GM19099 (cell line): ENCODE data around the gene ITPR1.

Source experiments
- POLR2A ChIP-seq: IDR thresholded peaks from 3 replicates; pipeline ENCODE4 v1.6.1; 2011; ENCODE audit warnings: low read depth; ENCODE audit not compliant: insufficient read length; ENCODE audit errors: extremely low read depth

Gene ITPR1

GRCh38 chr3:4642611-4643010, 149.5 kb downstream of the ITPR1 start:
- no peak for TF ChIP-seq POLR2A

DNA sequence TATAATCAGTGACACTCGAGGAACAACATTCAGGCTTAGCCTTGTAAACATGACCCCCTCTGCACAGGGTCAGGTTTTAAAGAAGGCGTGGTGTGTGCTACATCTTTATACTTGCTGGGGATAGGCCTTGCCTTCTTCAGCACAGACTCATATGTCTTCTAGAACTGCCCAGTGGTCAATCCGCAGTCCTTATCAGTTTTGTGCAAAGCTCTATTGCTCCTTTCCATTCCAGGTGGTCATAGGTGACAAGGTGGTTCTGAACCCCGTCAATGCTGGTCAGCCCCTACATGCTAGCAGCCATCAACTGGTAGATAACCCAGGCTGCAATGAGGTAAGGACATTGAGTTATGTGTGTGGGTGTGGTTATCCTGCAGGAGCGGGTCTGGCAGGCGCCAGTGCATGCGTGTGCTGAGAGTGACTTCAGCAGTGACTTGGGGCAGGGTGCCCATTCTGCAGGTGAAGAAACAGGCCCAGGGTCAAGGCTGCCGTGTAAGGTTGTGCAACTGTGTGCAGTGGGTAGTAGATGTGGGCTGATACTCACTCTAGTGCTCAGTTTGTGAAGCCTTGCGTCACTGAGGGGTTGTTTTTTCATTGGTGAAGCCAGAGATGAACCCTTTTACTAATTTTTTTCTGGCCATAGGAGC, 150.9 kb downstream of the ITPR1 start:
- no peak for TF ChIP-seq POLR2A

GRCh38 chr3:4644951-4645350, 151.8 kb downstream of the ITPR1 start:
- no peak for TF ChIP-seq POLR2A

DNA sequence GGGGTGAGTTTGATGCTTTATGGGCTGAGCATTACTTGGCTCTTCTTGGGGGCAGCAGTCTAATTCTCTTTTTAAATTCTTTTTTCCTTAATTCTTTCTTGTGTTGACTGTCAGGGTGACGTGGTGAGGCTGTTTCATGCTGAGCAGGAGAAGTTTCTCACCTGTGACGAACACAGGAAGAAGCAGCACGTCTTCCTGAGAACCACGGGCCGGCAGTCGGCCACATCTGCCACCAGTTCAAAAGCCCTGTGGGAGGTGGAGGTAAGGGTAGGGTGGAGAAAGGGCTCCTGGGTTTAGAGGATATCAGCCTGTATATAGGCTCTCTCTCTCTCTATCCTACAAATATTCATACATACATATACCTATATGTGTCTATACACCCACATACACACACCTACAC, 152.3 kb downstream of the ITPR1 start:
- TF ChIP-seq POLR2A: no peak

DNA sequence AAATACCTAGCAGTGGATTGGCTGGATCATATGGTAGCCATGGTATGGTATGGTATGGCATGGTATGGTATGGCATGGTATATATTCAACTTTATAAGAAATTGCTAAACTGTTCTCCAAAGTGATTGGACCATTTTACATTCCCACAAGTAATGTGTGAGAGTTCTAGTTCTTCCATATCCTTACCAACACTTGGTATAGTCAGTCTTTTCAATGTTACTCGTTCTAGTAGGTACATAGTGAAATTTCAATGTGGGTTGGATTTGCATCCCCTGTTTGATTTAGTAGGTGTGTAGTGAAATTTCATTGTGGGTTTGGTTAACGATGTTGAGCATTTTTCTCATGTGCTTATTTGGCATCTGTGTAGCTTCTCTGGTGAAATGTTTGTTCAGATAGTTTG, 154.3 kb downstream of the ITPR1 start:
- no peak for TF ChIP-seq POLR2A

- no peak for TF ChIP-seq POLR2A
Measured at GRCh38 chr3:4655145-4656045, 162.2 kb downstream of the ITPR1 start.

GRCh38 chr3:4656059-4656458, 162.9 kb downstream of the ITPR1 start:
- TF ChIP-seq POLR2A: no peak

- TF ChIP-seq POLR2A: no peak
Measured at GRCh38 chr3:4656626-4657328, 163.6 kb downstream of the ITPR1 start.

DNA sequence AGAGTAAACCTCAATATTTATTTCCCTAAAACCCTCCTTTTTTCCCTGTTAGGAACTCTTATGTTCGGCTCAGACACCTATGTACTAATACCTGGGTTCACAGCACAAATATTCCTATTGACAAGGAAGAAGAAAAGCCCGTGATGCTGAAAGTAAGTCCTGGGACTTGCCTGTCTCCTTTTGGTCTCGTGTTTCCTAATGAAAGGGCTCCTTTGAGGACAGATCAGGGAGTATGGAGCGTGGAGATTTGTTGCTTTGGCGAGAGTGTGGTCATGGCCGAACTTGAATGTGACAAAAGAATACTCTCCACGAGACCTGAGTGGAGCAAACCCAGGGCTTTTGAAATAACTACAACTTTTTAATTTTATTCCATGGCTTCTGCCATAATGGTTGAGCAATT, 167.8 kb downstream of the ITPR1 start:
- TF ChIP-seq POLR2A: no peak

GRCh38 chr3:4664412-4664811, 171.3 kb downstream of the ITPR1 start:
- TF ChIP-seq POLR2A: no peak

DNA sequence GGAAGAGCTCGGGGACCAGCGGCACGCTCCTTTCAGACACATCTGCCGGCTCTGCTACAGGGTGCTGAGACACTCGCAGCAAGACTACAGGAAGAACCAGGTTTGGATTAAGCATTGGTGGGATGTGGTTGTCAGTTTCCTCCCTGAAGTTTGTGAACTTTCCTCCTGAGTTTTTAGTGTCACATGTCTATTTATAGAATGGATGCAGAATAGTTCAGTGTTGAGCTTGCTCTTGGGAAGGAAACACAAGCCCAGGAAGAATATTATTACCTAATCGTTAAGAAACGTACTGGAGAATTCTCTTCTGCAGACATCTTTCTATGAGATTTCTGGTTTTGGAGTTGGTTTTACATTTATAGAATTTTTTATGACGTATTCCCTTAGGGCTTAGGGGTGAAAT, 172.0 kb downstream of the ITPR1 start:
- TF ChIP-seq POLR2A: no peak

GRCh38 chr3:4666071-4666470, 172.9 kb downstream of the ITPR1 start:
- TF ChIP-seq POLR2A: no peak

- TF ChIP-seq POLR2A: no peak
Measured at GRCh38 chr3:4670352-4670751, 177.2 kb downstream of the ITPR1 start.

DNA sequence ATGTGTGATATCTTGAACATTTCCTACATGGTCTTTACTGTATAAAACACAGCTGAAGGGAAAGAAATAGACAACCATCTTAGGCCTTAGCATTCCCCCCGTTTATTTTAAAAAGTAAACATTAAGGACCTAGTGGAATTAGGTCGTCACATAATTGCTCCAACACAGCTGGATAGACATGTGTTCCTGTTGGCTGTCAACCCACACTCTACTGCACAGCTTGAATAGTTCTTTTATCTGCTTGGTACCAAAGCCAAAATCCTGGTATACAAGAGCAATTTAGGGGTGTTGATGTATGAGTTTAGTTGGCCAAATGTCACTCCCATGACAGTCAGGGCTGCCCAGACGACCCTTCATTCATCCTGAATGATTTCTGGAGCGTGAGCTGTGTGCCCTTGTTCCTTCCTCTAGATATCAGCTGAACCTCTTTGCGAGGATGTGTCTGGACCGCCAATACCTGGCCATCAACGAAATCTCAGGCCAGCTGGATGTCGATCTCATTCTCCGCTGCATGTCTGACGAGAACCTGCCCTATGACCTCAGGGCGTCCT, 179.7 kb downstream of the ITPR1 start:
- TF ChIP-seq POLR2A: no peak

GRCh38 chr3:4674216-4674615, 181.1 kb downstream of the ITPR1 start:
- TF ChIP-seq POLR2A: no peak
